ENCODE measurements around the gene EEF2KMT.

Gene EEF2KMT

DNA sequence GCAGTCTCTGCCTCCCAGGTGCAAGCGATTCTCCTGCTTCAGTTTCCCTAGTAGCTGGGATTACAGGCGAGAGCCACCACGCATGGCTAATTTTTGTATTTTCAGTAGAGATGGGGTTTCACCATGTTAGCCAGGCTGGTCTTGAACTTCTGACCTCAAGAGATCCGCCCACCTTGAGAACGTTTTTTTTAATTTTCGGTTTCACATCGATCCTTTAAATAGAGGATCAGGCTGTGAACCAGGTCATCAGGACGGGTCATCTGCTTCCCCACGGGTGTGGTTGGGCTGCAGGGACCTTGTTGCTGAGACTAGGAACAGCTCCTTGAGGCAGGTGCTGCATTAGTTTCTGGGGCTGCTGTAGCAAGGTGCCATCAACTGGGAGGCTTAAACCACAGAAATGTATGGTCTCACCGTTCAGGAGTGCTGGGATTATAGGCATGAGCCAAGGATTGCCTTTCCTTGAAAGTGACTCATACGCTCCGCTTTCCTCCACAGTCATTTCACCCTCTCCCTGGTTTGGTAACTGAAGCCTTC, 55.9 kb downstream of the EEF2KMT start:
- no peak for DNase-seq (ENCODE audit: low spot score)

DNA sequence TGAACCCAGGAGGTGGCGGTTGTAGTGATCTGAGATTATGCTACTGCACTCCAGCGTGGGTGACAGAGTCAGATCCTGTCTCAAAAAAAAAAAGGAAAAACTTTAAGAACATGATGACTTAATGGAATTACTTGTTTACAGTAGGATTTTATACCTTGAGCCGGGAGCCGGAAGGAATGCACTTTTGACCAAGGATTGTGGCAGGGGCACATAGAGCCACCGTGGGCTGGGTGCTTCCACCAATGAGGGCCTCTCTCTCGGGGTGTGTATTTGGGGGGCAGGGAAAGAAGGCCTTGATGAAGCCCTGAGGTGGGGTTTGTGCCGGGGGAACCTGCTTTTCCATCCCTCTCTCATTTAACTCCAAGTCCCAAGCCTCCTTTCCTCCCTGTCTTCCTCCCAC, 57.1 kb downstream of the EEF2KMT start:
- DNase-seq (ENCODE audit: low spot score), result no peak

DNA sequence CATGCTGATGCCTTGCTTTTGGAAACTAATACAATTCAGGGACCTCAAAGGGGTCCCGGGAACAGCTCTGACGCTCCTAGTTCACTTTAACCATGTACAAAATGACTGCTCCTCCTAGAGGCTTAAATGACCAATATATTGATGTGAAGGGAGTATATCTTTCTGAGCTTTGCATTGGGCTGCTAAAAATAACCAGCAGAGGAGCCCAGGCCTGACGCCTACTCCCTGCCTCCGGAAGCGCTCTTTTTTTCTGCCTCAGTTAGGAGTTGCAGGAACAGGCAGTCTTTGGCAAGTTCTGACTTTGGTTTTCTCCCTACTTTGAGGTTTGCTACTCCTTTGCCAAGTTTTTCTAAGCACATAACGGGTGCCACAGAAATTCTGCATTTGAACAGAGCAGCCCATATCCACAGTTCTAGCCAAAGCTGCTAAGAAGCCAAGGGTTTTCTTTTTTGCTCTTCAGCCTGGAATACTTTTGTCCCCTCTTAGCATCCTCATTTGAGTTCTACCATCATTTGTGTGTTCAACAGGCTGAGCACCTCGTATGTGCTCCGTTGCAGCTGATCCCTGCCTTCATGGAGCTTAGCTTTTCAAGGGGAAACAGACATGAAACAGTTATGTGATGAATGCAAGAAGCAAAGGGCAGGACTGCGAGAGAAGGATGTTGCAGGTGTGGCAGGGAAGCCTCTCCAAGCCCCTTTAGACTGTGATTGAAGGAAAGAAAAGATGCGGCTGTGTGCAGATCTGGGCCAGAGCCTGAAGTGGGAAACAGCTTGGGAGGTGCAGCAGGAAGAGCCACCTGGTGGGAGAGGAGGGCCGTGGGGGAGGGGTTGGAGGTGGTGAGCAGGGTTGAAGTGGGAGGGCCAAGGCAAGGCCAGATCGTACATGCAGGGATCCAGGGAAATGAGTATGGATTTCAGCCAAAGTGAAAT, 61.1 kb downstream of the EEF2KMT start:
- DNase-seq (ENCODE audit: low spot score), result no peak

DNA sequence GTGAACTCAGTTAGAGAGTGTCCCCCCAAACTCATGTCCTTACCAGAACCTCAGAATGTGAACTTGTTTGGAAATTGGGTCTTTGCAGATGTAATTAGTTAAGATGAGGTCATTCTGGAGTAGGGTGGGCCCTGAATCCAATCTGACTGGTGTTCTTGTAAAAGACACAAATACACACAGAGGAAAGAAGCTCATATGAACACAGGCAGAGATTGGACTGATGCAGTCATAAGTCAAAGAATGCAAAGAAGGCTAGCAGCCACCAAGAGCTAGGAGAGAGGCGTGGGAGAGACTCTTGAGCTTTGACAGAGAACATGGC, 61.7 kb downstream of the EEF2KMT start:
- DNase-seq (ENCODE audit: low spot score), result no peak
